GM21723 (cell line): ENCODE measurements around the gene TTPAL.

Experiments used
- ATAC-seq: cut with Tn5 transposase; IDR thresholded peaks from one replicate; pipeline ENCODE4 v1.9.1; 2021; ENCODE audit warnings: mild to moderate bottlenecking, moderate library complexity; ENCODE audit not compliant: unreplicated experiment

Gene TTPAL

DNA sequence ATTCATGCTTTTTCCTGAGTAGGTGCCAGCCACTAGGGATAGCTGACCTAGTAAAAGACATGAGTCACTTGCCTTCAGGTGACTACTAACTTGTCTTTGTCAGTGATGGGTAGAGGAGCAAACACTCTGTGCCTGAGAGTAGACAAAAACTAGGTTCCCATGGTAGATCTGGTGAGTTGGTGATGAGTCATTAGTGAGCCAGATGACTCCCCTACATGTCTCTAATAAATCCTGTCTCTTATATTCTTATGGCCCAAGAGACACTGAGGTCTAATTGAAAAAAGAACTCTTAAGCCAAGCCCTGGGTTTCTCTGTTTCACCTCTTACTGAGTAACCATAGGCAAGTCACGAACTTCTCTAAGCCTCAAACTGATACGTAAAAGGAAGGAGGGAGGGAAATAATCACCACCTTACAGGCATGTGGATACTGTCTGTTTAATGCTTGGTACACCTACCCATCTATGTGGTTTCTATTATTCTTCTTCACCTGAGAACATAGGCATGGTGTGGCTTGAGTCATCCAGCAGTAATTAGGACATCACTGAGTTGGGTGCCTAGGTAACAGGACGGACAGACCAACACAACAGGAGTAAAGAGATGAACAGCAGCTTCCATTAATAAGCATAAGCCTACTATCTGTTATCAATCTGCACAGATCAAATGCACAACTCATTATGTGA is 20.3 kb downstream of the TTPAL start:
- ATAC-seq: no peak

- no peak for ATAC-seq
These were observed 21.3 kb downstream of the TTPAL start for GRCh38 chr20:44496976-44497375.

GRCh38 chr20:44497761-44498160 is 22.1 kb downstream of the TTPAL start:
- ATAC-seq: no peak

- no peak for ATAC-seq
These were observed 24.5 kb downstream of the TTPAL start for GRCh38 chr20:44500221-44500620.

DNA sequence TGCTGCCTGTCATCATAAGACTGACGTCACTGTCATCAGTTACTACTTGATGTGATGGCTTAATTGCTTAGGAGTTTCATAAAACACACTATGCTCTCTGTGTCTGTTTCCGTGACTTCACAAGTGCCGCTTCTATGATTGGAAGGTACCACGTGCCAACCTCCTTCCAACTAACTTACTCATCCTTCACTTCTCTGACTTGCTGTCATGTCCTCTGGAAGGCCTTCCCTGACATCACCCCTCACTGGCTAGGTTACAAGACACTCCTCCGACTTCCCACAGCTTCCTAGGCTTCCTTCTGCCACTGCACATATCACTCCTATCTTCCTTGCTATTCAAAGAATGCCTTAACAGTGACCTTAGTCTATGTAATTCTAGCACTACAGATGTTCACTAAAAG is 25.8 kb downstream of the TTPAL start:
- ATAC-seq: no peak

DNA sequence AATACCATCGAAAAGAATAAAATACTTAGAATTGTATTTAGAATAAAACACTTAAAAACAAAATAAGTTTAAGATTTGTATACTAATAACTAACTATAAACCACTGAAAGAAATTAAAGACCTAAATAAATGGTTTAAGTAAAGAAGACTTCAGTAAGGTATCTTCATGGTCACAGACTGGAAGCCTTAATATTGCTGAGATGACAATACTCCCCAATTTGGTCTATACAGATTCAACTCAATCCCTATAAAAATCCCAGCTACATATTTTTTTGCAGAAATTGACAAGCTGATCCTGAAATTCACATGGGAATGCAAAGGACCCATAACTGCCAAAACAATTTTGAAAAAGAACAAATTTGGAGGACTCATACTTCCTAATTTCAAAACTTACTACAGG is 27.3 kb downstream of the TTPAL start:
- ATAC-seq: no peak

- ATAC-seq: no peak
These were observed 29.0 kb downstream of the TTPAL start for GRCh38 chr20:44504402-44505307.

DNA sequence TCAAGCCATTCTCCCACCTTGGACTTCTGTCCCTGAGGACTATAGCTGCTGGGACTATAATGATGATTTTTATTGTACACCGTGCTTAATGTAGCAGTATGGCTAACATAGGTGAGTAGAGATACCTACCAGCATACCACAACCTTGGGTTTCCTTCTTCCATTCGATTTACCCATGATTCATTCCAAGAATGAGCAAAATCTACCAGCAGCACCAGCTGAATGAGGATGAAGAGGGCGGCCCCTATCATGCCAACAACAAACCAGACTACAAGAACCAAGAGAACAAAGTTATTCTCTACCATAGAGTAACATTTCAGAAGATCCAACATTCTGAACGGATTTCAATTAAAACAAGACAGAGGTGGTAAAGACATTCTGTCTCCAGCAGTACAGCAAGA is 34.1 kb downstream of the TTPAL start:
- no peak for ATAC-seq

DNA sequence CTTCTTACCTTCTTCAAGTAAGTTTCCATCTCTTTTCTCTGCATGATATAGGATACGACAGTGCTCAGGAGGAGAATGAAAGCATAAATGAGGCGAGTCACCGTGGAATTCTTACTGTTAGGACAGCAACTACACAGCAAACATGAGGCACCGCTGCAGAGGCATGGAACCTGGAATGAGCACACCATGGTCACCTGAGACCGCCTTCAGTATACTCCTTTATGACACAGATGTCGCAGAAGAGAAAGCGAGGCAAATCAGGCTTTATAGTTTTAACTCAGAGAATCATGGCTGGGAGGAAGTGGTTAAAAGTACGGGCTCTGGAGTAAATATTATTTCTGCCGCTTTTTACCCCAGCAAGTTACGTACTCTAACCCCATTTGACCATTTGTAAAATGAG is 38.2 kb downstream of the TTPAL start:
- ATAC-seq: no peak

- no peak for ATAC-seq
These were observed 40.8 kb downstream of the TTPAL start for GRCh38 chr20:44516491-44516890.

DNA sequence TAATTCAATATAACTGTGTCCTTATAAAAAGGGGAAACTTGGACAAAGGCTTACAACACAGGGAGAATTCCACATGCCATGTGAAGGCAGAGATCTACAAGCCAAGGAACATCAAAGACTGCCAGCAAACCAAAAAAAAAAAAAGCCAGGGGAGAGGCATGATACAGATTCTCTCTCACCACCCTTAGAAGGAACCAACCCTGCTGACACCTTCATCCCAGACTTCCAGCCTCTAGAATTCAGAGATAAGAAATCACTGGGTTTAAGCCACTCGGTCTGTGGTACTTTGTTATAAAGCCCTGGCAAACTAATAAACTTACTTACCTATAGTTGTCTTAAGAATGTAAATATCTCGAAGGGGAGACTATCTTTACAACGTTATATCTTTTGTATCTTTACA is 41.8 kb downstream of the TTPAL start:
- no peak for ATAC-seq

DNA sequence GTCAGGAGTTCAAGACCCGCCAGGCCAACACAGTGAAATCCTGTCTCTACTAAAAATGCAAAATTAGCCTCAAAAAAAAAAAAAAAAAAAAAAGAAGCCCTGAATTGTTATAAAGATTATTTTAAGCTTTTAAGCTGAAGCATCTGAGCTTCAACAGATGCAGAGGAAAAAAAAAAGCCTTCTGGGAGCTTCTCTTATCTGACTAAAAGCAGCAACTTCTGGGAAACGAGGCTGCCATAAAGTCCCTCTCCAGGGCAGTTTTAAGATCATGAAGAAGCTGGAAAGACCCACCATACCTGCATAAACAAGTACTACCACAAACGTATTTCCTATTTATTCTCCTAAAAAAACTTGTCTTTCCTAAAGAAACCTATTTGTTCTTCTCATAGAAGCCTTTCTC is 42.6 kb downstream of the TTPAL start:
- ATAC-seq: no peak

GRCh38 chr20:44520881-44521280 is 45.2 kb downstream of the TTPAL start:
- no peak for ATAC-seq

- ATAC-seq: peak; percentile 93
These were observed 46.1 kb downstream of the TTPAL start, which contains the start of gene SERINC3 for GRCh38 chr20:44521484-44522481. Gene SERINC3 (minus strand): TSS chr20:44522070. CDS start chr20:44521951, 119 bp downstream.

DNA sequence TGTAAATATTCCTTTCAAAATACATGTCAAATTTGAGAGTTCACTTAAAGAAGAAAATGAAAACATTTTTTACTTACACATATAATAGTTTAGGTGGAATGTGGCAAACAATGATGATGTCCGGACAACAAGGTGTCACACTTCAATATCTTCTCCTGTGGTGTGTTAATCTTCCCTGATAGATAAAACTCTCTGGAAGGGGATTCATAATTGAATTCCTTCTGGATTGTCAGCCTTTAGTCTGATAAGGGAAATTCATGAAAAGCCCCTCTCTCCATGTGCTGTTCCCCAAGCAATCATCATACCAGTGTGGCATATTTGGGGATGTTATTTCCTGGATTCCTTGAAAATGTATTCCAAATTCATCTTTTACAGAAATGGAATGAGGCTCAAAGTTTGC is 47.2 kb downstream of the TTPAL start:
- no peak for ATAC-seq

DNA sequence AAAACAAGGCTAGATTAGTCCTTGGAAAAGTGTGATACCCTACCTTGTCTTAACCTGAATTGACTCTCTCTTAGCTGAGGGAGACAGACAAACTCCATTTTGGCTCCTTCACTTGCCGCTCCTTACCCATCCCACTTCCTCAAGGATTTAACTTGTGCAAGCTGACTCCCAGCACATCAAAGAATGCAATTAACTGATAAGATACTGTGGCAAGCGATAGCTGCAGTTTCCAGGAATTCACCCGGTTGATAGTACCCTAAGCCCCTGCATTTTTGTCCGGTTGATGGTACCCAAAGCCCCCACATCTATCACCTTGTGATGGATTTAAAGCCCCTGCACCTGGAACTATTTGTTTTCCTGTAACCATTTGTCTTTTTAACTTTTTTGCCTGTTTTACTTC is 48.1 kb downstream of the TTPAL start:
- no peak for ATAC-seq

- no peak for ATAC-seq
These were observed 50.5 kb downstream of the TTPAL start for GRCh38 chr20:44526129-44526528.

GRCh38 chr20:44527716-44528199 is 52.1 kb downstream of the TTPAL start:
- ATAC-seq: no peak

- ATAC-seq: no peak
These were observed 52.6 kb downstream of the TTPAL start for GRCh38 chr20:44528309-44528708.

DNA sequence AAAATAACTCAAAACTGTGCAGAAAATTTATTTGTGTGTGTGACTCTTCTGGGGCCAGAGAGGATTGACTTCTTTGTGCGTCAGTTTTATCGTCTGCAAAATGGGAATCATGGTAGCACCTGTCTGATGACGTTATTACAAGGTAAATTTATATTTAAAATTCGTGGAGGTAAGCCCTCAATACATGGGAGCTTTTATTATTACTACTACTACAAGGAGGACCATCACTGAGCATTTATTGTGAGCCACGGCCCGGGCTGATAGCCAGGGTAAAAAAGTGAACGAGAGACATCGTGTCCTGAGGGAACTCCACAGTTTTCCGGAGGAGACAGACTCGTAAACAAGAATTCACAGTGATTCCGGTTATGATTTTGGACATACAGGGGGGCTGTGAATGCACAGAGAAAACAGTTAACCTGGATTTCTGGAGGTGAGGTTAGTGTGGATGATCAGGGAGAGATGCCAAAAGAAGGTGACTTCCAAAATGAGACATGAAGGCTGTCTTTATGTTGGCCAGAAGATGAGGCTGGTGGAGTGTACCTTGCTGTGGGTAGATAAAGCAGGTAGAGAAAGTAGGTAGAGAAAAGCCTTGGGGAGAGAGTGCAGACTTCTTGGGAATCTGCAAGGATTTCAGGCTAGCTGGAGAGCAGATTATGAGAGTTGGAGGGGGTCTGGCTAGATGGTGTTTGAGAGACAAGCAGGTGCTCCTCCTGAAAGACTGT is 56.7 kb downstream of the TTPAL start:
- no peak for ATAC-seq
